DMS153 treated with DMSO at 0.1 percent for 48 hours (cell line): ENCODE results near the gene NDUFS8.
"Not testable (repeated sequence)": the region's sequence is repeated elsewhere in the genome, so short reads cannot be mapped to it uniquely, and the experiment has no call there.

Experiments
- DNase-seq: peaks from one replicate; lab custom pipeline; 2025; ENCODE audit not compliant: unreplicated experiment; lab: John Stamatoyannopoulos, UW

Gene NDUFS8

DNA sequence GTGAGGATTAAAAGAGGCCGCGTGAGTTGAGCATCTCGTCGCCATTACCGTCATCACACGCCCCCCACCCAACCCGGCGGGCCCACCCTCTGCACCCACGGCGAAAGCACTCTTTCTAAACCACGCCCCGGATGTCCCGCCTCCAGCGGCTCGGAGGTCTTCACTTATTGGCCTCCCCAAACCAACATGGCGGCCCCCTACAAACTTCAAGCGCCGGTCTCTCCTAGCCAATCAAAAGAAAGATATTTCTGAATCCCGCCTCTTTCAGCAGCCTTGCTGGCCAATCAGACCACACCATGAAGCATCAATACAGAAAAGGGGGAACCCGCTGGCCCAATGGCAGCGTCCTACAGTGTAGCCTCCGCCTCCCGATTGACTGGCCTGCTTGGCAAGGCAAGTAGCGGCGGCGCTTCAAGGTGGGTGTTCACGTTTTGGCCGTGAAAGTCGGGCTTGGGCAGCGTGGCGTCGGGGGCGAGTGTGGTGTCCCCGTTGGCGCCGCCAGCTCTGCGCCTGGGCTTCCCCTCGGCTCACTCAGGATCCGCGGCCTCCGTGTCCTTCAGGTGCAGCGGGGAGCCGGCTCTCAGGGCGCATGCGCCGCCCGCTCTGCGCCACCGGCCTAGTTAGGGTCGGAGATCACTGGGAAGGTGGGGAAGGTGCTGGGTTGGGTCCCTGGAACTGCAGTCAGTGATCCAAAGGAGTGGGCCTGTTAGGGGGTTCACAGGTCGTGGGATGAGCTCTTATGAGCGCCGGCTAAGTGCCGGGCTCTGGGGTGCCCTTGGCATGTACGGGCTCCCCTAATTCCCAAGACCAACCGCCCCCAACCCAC is at the start of gene NDUFS8:
Gene NDUFS8 (plus strand): TSS at position 364 of the 826 bp plus-strand sequence. CDS start 1,471 bp downstream, outside the sequence.
- DNase-seq: peak; percentile 98

DNA sequence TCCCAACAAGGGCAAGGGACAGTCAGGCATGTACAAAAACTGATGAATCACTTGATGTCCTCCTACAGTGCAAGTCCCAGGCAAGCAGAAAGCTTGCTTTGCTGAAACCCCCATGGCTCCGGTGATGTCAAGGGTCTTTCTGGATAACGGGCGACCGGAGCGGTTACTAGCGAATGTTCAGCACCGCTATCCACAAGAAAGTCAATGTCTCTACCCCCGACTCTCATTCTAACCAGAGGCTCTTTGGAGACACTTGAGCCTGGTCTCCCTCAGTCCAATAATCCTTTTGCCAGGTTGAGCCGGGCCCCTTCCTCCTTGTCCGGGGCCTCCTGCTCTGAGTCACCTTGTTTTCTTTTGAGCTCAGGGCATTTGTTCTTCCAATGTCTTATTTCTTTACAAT is 49.3 kb upstream of the NDUFS8 start:
- DNase-seq: not testable (repeated sequence)

DNA sequence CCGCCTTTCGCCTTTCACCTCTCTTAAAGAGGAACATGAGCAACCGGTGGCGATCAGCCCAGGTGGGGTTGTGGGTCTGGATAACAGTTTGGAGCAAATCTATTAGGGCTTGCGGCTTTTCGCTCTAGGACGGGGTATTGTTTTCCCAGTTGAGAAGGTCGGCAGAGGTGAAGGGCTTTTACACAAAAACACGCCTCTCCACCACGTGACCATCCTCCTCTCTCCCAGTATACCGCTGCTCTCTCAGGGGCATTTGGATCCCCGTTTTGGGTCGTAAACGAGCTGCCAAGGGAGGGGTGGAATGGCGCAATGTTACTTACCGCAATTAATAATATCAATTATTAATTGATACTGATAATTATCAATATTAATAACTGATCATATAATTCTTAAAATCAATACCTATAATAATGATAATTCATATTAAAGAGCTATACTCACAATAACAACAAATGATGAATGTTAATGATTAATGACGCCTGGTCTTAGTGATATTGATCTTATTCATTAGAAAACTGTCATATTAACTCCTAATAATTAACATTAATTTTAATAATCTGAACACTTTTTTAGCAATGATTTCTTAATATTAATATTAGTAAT is 48.1 kb upstream of the NDUFS8 start:
- DNase-seq: not testable (repeated sequence)

DNA sequence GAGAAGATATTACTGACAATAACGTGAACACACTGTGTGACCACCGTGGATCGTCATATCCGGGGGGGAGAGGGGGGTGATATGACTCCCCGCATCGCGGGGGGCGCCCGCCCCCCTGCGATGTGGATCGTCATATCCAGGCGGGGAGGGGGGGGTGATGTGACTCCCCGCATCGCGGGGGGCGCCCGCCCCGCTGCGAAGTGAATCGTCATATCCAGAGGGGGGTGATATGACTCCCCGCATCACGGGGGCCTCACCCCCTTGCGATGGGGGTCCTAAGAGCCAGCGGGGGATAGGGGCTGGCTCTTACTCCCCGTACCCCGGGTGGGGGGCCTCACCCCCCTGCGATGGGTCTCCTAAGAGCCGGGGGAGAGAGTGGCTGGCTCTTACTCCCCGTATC is 46.5 kb upstream of the NDUFS8 start:
- no peak for DNase-seq

DNA sequence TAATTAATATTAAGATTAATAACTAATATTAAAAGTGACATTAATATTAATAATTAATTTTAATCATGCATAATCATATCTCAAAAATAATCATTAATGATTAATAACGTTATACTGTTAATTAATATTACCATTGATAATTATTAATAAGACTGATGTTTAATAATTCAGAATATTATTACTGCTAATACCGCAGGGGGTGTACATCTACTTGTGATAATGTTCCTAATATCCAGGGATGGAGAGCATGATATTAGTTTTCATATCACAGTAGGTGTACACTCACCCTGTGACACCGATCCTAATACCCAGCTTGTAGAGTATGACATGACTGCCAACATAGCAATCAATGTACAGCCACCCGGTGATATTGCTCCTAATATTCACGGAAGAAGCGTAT is 45.2 kb upstream of the NDUFS8 start:
- not testable (repeated sequence) for DNase-seq

DNA sequence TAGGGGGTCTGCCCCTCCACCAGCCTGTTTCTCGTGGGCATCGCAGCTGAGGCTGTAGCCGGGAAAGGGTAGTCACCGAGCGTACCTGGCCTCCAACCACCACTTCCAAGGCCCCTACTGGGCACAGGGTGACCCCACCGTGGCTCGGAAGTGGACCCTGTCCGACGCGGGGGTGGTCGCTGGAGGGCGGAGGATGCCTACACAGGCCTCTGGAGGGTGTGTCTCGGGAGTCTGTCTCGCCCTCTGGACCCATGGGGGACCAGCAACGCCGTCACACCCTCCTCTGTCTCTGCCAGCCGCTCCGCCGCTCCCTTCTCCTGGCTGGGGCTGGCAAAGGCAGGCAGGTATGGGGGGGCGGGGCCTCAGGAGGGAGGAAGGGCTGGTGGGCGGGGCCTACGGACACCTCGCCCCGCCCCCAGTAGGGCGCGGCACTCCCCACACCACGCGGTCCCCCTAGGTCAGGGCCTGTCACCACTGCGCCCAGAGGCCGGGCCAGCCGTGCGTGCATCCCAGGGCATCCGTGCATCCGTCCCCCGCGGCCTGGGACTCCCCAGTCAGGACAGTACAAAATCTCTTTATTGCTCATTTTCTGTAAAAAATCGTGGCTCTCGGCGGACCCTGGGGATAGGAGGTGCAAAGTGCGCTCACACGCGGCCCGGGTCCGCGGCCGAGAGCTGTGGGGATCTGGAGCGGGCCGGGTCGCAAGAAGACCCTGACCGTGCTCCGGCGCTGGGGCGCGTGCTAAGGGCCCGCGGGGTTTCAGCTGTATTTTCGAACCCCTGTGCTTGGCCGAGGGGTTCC is 39.7 kb upstream of the NDUFS8 start:
- not testable (repeated sequence) for DNase-seq

DNA sequence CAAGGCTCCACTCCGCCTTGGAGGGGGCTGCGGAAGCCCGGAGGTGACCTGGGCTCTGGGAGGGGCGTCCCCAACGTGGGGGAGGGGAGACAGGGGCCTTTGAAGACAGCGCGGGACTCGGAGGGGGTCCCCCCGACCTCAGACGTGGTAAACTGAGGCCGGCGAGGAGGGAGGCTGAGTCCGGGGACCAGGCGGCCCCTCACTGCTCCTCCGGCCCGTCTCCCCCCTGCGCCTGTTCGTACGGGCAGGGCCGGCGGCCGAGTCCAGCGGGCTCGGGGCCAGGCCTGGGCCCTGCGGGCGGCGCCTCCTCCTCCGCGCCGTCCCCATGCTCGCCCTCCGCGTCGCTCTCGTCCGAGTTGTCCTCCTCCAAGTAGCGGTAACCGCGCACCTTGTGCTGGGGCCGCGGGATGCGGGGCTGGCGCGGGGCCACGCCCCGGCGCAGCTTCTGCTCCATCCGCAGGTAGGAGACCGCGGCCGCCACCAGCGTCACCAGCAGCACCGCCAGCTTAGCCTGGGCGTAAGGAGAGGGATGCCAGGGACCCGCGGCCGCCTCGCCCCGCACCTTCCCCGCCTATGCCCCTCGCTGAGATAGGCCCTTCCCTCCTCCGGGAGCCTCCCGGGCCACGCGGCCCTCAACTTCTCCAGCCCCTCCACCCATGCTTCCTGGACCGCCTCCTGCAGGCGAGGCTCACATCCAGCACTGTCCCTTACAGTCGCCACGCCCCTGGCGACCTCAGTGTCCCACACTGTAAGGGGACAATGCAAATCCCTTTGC is 38.9 kb upstream of the NDUFS8 start:
- DNase-seq: not testable (repeated sequence)

DNA sequence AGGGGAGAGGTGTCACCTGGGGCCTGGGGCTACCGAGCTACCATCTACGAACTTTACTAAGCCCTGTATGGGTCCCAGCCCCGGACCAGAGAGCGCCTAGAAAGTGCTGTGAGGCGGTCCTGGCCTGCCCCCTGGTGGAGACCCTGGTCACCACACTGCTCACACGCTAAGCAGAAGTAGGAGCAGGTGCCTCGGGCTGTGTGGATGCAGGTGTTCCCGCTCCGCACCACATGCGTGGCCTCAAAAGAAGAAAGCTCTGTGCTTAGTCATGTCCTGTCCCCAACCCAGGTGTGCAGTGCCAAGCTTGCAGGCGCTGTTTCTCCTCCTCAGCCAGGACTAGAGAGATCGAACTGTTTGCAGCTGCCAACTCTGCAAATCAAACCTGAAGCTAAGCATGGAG is 36.7 kb upstream of the NDUFS8 start:
- peak; percentile 24 for DNase-seq

DNA sequence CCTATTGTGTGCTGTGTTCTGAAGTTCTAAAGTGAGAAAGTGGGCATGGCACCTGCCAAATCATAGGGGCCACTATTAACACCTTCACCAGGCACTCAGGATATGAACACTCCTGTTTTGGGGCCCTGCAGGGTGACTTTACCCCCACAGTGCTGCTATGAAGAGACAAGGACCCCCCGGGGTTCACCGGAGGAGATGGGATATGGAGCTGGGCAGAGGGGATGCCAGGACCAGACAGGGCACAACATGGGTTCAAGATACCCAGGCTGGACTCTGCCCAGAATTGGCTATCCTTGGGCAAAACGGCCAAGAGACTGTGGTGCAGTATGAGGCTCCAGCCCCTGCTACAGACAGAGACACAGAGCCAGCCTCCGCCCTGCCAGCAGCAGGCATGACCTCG is 36.1 kb upstream of the NDUFS8 start:
- DNase-seq: not testable (repeated sequence)

DNA sequence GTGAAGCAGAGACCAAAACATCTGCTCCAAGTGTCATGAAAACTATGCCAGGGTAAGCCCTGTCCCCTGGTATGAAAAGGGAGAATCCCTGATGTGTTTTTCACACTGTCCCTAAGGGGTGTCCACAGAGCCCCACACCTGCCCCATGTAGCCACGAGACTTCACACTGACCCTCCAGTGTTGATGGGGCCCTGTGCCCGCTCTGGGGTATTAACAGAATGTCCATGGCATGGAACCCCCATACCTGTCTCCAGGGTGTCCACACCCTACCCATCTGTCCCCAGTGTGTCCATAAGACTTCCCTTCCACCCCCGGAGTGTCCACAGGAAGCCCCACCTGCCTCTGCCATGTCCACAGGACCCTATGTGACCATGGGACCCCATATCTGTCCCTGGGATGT is 35.4 kb upstream of the NDUFS8 start:
- not testable (repeated sequence) for DNase-seq

DNA sequence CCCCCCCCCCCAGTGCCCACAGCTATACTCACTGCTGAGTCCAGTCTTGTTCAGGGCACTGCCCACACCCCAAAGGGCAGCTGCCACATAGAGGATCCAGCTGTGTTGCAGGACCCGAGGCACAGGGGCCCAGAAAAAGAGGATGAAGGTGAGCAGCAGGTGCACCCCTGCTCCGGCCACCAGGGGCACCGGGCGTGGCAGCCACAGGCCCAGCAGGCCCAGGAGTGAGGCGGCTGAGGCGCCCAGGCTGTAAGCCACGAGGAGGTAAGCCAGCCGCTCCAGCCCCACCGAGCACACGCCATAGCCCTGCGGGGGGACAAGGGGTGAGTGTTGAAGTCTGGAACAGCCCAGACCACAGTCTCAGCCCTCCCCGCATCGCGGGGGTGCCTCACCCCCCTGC is 34.9 kb upstream of the NDUFS8 start:
- DNase-seq: not testable (repeated sequence)

DNA sequence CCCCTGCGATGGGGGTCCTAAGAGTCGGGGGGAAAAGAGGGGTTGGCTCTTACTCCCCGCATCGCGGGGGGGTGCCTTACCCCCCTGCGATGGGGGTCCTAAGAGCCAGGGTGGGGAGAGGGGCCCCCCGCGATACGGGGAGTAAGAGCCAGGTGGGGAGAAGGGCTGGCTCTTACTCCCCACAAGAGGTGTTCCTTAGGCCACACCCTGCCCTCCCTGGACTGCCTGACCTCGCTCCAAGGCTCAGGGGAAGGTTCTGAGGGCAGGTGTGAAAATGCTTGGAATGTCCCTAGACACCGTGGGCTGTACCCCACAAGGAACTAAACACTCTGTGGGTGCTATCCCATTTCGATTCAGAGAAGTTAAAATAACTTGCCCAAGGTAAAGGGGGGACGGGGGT is 34.4 kb upstream of the NDUFS8 start:
- DNase-seq: no peak

DNA sequence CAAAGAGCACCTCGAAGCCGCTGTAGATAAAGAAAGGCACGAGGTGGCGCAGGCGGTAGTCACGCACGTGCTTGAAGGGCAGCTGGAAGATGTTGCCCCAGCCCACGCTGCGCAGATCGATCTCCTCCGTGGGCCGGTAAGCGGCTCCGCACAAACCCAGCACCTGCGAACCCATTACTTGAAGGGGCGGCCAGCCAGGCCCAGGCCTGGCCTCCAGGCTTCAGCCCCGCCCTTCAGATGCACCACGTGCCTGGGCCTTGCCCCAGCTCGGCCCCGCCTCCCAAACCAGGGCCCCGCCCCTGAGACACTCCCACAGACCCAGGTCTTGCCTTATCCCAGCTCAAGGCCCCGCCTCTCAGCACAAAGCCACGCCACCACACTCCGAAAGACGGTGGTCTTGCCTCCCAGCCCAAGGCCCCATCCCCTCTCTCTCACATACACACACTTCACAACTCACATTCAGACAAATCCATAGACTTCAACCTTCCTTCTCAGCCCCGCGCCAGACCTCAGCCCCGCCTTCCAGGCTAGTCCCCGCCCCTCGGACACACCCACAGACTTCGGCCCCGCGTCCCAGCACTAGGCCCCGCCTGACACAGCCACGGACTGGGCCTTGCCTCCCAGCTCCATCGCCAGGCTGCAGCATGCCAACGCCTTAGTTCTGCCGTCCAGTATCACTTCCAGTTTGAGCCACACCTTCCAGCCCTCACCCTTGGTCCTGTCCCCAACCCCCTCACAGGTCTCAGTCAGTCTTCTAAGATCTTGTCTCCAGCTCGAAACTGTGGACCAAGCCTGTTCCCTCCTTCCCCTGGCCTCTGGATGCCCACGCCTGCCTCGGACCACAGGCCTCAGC is 33.6 kb upstream of the NDUFS8 start:
- no peak for DNase-seq

DNA sequence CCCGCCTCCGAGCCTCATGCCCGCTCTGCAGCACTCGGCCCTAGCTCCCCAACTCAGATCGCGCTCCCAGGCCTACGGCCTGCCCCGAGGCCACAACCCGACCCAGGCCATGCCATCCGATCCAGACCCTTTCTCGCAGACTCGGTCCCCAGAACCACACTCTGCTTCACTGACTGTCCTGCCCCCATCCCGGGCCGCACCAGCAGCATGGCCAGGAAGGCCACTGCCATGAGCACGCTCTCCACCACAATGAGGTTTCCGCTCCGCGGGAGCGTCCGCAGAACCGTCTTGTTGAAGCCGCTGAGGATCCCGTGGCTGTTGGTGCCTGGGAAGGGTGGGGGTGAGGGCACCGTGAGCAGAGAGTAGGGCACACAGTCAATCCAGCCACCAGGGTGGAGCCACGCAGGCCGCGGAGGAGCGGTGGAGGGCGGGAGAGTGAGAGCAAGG is 33.0 kb upstream of the NDUFS8 start:
- DNase-seq: no peak

DNA sequence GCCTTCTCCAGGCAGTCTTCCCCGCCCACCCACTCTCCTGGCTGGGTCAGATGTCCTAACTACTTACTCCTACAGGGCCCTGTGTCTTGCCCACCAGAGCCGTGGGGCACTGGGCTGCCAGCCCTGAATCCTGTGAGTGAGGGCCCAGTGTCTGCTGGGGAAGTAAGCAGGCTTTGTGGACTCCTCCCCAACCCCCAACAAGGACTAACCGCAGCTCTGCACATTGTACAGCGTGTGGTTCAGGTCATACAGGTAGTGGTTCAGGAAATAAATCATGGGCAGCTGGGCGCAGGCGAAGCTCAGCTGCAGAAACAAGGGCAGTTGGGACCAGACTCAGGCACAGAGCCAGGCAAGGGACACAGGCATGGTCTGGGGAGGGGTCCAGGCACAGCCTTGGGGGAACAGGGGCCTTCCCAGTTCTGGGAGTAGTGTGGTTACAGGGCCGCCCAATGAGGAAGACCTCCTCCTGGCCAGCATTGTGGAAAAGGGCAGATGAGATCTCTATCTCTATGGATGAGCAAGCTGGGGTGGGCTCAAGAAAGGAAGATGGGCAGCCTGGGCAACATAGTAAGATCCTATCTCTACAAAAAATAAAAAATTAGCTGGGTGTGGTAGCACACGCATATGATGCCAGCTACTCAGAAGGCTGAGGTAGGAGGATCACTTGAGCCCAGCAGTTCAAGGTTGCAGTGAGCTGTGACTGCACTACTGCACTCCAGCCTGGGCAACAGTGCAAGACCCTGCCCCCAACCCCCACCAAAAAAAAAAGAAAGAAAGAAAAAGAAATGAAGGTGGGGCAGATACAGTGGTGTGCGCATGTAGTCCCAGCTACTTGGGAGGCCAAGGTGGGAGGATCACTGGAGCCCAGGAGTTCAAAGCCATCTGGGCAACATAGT is 32.1 kb upstream of the NDUFS8 start:
- DNase-seq: no peak

DNA sequence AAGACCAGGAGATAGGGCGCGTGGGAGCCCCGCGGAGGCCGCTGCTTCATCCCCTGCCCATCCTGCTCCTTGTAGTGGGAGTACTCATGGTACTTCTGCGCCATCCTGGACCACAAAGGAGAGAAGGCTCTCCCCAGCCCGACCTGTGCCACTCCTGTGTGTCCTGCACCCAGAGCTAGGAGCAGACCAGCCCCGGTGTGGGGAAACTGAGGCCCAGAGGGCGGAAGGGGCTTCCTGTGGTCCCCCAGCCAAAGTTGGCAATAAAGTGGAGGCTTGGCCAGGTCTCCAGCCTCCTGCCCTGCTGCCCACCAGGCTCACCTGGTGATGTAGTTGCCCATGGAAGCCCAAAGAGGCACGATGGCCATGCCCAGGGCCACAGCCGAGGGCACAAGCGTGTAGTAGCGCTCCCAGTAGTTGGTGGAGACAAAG is 31.3 kb upstream of the NDUFS8 start:
- DNase-seq: no peak

DNA sequence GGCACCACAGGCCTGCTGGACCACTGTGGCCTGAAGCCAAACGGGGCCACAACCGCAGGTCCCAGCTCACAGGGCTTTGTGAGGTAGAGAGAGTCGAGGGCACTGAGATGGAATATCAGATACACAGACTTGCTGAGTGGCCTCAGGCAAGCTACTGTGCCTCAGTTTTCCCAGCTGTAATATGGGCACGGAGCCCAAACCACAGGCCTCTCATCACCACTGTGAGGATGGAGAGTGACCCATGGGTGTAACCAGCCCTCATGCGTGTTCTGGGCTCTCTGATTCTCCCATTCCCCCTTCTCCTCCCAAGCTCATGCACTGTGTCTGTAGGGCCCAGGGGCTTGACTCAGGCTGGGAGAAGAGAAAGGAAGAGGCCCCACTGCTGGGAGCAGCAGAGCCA is 30.8 kb upstream of the NDUFS8 start:
- DNase-seq: no peak

DNA sequence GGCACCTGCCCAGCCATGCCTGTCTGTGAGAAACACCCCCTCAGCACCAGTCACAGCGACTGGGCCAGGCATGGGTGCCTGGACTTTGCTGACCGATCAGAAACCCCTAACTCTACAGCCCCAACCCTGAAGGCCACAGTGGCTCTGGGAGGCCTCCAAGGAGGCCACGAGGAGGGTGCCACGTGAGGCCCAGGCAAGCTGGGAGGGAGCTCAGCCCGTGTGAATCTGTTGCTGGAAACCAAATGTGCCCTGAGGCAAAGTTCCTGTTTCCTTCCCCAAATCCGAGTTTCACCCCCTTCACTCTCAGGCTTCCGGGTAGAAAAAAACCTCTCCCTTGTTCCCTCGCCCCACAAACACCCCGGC is 27.9 kb upstream of the NDUFS8 start:
- DNase-seq: no peak
